SK-N-SH (cell line): ENCODE data around the gene FHOD3. TPM values are rescaled to one million over a fixed set of nuclear protein-coding genes. Genes with fewer than 3 reads are reported as not detected.

Experiments used
- CTCF ChIA-PET: fragments of 300-600, 350-600 bp; formaldehyde crosslinking; extraction: SDS; loops from one replicate; lab custom pipeline; 2021; lab: Yijun Ruan, JAX
- POLR2A ChIA-PET: fragments of 350-600 bp; sonication (Branson Sonifier 250); formaldehyde crosslinking; extraction: SDS; loops from one replicate; lab custom pipeline; 2020; ENCODE audit warnings: antibody characterized with exemption, inconsistent platforms; lab: Yijun Ruan, JAX
- DNase-seq: peaks from one replicate; pipeline ENCODE4 v3.0.0; 2012
- H2AFZ ChIP-seq: fragments of 200-600 bp; sonication (generic); 2 replicates; pipeline ENCODE4 v1.8.1; 2016; ENCODE audit warnings: antibody characterized with exemption, mild to moderate bottlenecking, low read depth
- H3F3A ChIP-seq: fragments of 200-600 bp; sonication (generic); replicated peaks from 2 replicates; pipeline ENCODE3; 2016; ENCODE audit warnings: antibody characterized with exemption, mild to moderate bottlenecking; ENCODE audit not compliant: insufficient read depth
- H3K27ac ChIP-seq, 2 experiments: fragments of 200-500 bp in 1 of 2; fragments of 200-600 bp in 1 of 2; sonication (Bioruptor generic) in 1 of 2; sonication (generic), shearing (Covaris generic) in 1 of 2; 2 replicates each; pipeline versions ENCODE4 v1.5.1 to v1.6.1; 2014 to 2016; ENCODE audit warnings: low read depth in 2 of 2, inconsistent platforms in 1 of 2, low read length in 1 of 2, mild to moderate bottlenecking in 1 of 2, mixed read lengths in 1 of 2
- H3K27me3 ChIP-seq: fragments of 200-600 bp; sonication (generic), shearing (Covaris generic); 2 replicates; pipeline ENCODE4 v1.6.1; 2016; ENCODE audit warnings: mixed run types; ENCODE audit not compliant: insufficient read depth
- H3K36me3 ChIP-seq, 2 experiments: fragments of 200-500 bp in 1 of 2; fragments of 200-600 bp in 1 of 2; sonication (Bioruptor generic) in 1 of 2; sonication (generic) in 1 of 2; replicated peaks in 1 of 2; 2 replicates each; pipeline versions ENCODE3 to v1.5.1; 2014 to 2016; ENCODE audit warnings: low read length in 1 of 2, mild to moderate bottlenecking in 1 of 2; ENCODE audit not compliant: insufficient read depth in 2 of 2, control insufficient read depth in 1 of 2
- H3K4me1 ChIP-seq, 2 experiments: fragments of 200-500 bp in 1 of 2; fragments of 200-600 bp in 1 of 2; sonication (Bioruptor generic) in 1 of 2; sonication (generic), shearing (Covaris generic) in 1 of 2; 2 replicates each; pipeline versions ENCODE4 v1.5.1 to v1.6.1; 2014 to 2016; ENCODE audit warnings: low read depth in 1 of 2, low read length in 1 of 2, mixed run types in 1 of 2; ENCODE audit not compliant: insufficient read depth in 2 of 2, control insufficient read depth in 1 of 2
- H3K4me2 ChIP-seq: fragments of 200-600 bp; sonication (generic), shearing (Covaris generic); 2 replicates; pipeline ENCODE4 v1.6.1; 2017; ENCODE audit warnings: mixed run types
- H3K4me3 ChIP-seq, 2 experiments: fragments of 200-500 bp in 1 of 2; fragments of 200-600 bp in 1 of 2; sonication (Bioruptor generic) in 1 of 2; sonication (generic), shearing (Covaris generic) in 1 of 2; 2 replicates each; pipeline versions ENCODE4 v1.5.1 to v1.8.1; 2014 to 2016; ENCODE audit warnings: low read depth in 2 of 2, inconsistent platforms in 1 of 2, low read length in 1 of 2, mild to moderate bottlenecking in 1 of 2, mixed read lengths in 1 of 2, moderate library complexity in 1 of 2
- H3K79me2 ChIP-seq: fragments of 200-600 bp; sonication (generic); 2 replicates; pipeline ENCODE4 v1.8.1; 2017; ENCODE audit warnings: mild to moderate bottlenecking; ENCODE audit not compliant: insufficient read depth
- H3K9ac ChIP-seq: fragments of 200-600 bp; sonication (generic); 2 replicates; pipeline ENCODE4 v1.6.1; 2017; ENCODE audit warnings: mixed run types
- H3K9me2 ChIP-seq: fragments of 200-600 bp; sonication (generic); 2 replicates; pipeline ENCODE4 v1.6.1; 2017; ENCODE audit warnings: mixed run types
- H3K9me3 ChIP-seq: fragments of 200-600 bp; sonication (generic); 2 replicates; pipeline ENCODE4 v1.6.1; 2017; ENCODE audit warnings: mixed run types, mild to moderate bottlenecking, moderate library complexity
- H4K20me1 ChIP-seq: fragments of 200-600 bp; sonication (generic); 2 replicates; pipeline ENCODE4 v1.6.1; 2017; ENCODE audit warnings: mild to moderate bottlenecking, mixed run types; ENCODE audit not compliant: insufficient read depth
- CHD2 ChIP-seq: fragments of 150-350 bp; IDR thresholded peaks from 2 replicates; pipeline ENCODE4 v1.6.1; 2018; ENCODE audit warnings: low read length; ENCODE audit not compliant: partially characterized antibody
- CTCF ChIP-seq: fragments of 200-600 bp; sonication (generic); IDR thresholded peaks from 2 replicates; pipeline ENCODE4 v1.6.1; 2017; ENCODE audit warnings: antibody characterized with exemption, mild to moderate bottlenecking, moderate library complexity
- EZH2phosphoT487 ChIP-seq: fragments of 200-600 bp; sonication (generic); IDR thresholded peaks from 2 replicates; pipeline ENCODE4 v1.6.1; 2017; ENCODE audit warnings: low read depth, mixed run types, mild to moderate bottlenecking, antibody characterized with exemption, moderate library complexity, borderline replicate concordance
- FOSL2 ChIP-seq: IDR thresholded peaks from 2 replicates; pipeline ENCODE4 v1.4.0; 2012; ENCODE audit warnings: low read depth, mild to moderate bottlenecking, moderate library complexity, borderline replicate concordance
- IRF3 ChIP-seq: fragments of 150-350 bp; IDR thresholded peaks from 2 replicates; pipeline ENCODE4 v1.6.1; 2016; ENCODE audit warnings: mild to moderate bottlenecking, low read depth, low read length
- MXI1 ChIP-seq: IDR thresholded peaks from 2 replicates; pipeline ENCODE4 v1.6.1; 2012; ENCODE audit warnings: mild to moderate bottlenecking, low read depth, low read length, improper control_type of control experiment
- RAD21 ChIP-seq: IDR thresholded peaks from 2 replicates; pipeline ENCODE4 v1.6.1; 2012; ENCODE audit warnings: mild to moderate bottlenecking, low read length
- RCOR1 ChIP-seq: fragments of 150-350 bp; IDR thresholded peaks from 2 replicates; pipeline ENCODE4 v1.6.1; 2017; ENCODE audit warnings: antibody characterized with exemption, low read length
- RXRA ChIP-seq: IDR thresholded peaks from 2 replicates; pipeline ENCODE4 v1.4.0; 2012; ENCODE audit warnings: low read depth, mild to moderate bottlenecking, borderline replicate concordance
- USF1 ChIP-seq: IDR thresholded peaks from 2 replicates; pipeline ENCODE4 v1.4.0; 2012; ENCODE audit warnings: low read depth, borderline replicate concordance
- YY1 ChIP-seq: IDR thresholded peaks from 2 replicates; pipeline ENCODE4 v1.4.0; 2012; ENCODE audit warnings: low read depth, mild to moderate bottlenecking
- WGBS: methylation state at CpG from one replicate; pipeline ENCODE4 v1.1.6; 2017; ENCODE audit warnings: low lambda C conversion rate; 5-methylcytosine and 5-hydroxymethylcytosine counted together
- polyA plus RNA-seq, 3 experiments: library from polyadenylated mRNA; depleted of rRNA; stranded (reverse); fragments of >200 nt; gene quantifications; 2 replicates each; pipeline ENCODE4 v1.2.3, GENCODE V29; 2012

FHOD3 gene
- polyA plus RNA-seq, 1 of the 3 experiments (the other 2 are of a cell fraction), result 10.9 TPM

GRCh38 chr18:36661999-36662398 is 364.5 kb downstream of the FHOD3 start:
- no peaks in the 10 kb centered on the region for H3K27me3 ChIP-seq
- no peak overlapping the region for H3K4me3 ChIP-seq
- H3K4me1 ChIP-seq, result no peaks in the 10 kb centered on the region
- POLR2A ChIA-PET, result no interaction called here
- TF ChIP-seq CTCF (peak; percentile 43), YY1 (no peak), CHD2 (no peak), RAD21 (peak; percentile 63), RCOR1 (no peak)
- TF ChIP-seq, all 33 proteins: peak for 2
- no peak for DNase-seq
- no peaks in the 10 kb centered on the region for H3K9me3 ChIP-seq
- no peaks in the 10 kb centered on the region for H4K20me1 ChIP-seq
- H3K9ac ChIP-seq, result no peak overlapping the region
- no peaks in the 10 kb centered on the region for H3K9me2 ChIP-seq
- no peak overlapping the region for H3K4me2 ChIP-seq
- WGBS, result 95% methylated on average over 5 of the region's 5 CpGs
- peaks cover 0 to 5% of the 10 kb centered on the region in 2 experiments for H3K36me3 ChIP-seq
- no peak overlapping the region for H2AFZ ChIP-seq
- H3K79me2 ChIP-seq, result no peaks in the 10 kb centered on the region
- no peaks in the 10 kb centered on the region for H3F3A ChIP-seq
- H3K27ac ChIP-seq, result no peak overlapping the region
- CTCF ChIA-PET, result no interaction called here

GRCh38 chr18:36663312-36663711 is 365.8 kb downstream of the FHOD3 start:
- no peaks in the 10 kb centered on the region for H3K27me3 ChIP-seq
- H3F3A ChIP-seq, result no peaks in the 10 kb centered on the region
- no peaks in the 10 kb centered on the region for H3K9me2 ChIP-seq
- no peaks in the 10 kb centered on the region for H4K20me1 ChIP-seq
- CTCF ChIA-PET, result interaction anchor here (0.7 to 1.3 kb wide), 3 partner anchors 10 to 43 kb away, joined by 3 read pairs; no protein-coding TSS in a partner anchor
- H3K4me1 ChIP-seq, result no peaks in the 10 kb centered on the region
- WGBS, result 82% methylated on average over 2 of the region's 2 CpGs
- peaks cover 0 to 5% of the 10 kb centered on the region in 2 experiments for H3K36me3 ChIP-seq
- no peak overlapping the region for H2AFZ ChIP-seq
- H3K27ac ChIP-seq, result no peak overlapping the region
- POLR2A ChIA-PET, result no interaction called here
- no peak for DNase-seq
- H3K79me2 ChIP-seq, result no peaks in the 10 kb centered on the region
- no peak for TF ChIP-seq EZH2phosphoT487
- TF ChIP-seq RAD21, result no peak
- no peak for TF ChIP-seq FOSL2
- no peak for TF ChIP-seq USF1
- no peak overlapping the region for H3K4me3 ChIP-seq
- H3K9me3 ChIP-seq, result no peaks in the 10 kb centered on the region
- no peak overlapping the region for H3K4me2 ChIP-seq
- H3K9ac ChIP-seq, result no peak overlapping the region

GRCh38 chr18:36665952-36666351 is 368.4 kb downstream of the FHOD3 start:
- Histone ChIP-seq H3K27me3 (no peaks in the 10 kb centered on the region), H4K20me1 (no peaks in the 10 kb centered on the region), H3K4me1 (no peaks in the 10 kb centered on the region), H3F3A (no peaks in the 10 kb centered on the region), H3K27ac (no peak overlapping the region), H3K36me3 (no peaks in the 10 kb centered on the region), H3K9me2 (no peaks in the 10 kb centered on the region), H3K9ac (no peak overlapping the region), H3K9me3 (no peaks in the 10 kb centered on the region), H3K79me2 (no peaks in the 10 kb centered on the region), H3K4me3 (no peak overlapping the region), H2AFZ (no peak overlapping the region), H3K4me2 (no peak overlapping the region)
- TF ChIP-seq IRF3 (no peak), MXI1 (no peak), RXRA (no peak)
- DNase-seq, result no peak
- ChIA-PET POLR2A (no interaction called here), CTCF (no interaction called here)
- no CpG with 5 or more reads among the region's 1 CpG for WGBS
